ENCODE measurements around the gene SNN.

The SNN gene

DNA sequence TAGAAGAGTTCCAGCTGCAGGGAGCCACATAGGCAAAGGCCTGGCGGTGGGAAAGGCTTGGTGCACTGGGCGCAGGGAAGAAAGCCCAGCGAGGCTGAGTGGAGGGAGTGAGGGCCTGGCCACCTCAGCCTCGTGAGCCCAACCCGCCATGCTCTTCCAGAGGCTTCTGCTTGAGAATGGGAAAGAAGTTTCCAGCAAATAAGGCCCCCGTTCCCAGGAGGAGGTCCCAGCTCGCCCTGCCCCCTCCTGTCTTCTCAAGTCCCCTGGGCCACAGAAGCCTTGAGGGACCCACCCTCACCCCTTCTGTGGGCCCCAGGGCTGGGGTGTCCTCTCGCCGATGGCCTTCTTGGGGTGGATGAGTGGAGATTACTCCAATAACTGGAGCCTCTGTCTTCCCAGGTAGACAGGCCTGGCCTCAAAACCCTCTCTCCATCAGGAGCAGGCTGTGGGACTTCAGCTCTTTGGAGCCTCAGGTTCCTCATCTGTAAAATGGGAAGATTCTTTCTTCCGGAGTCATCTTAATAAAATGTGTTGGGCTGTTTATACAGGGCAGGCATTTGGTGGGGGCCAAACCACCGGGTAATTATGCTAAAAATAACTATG is 933 bp upstream of the SNN start:
- TF ChIP-seq, protein P1, sequence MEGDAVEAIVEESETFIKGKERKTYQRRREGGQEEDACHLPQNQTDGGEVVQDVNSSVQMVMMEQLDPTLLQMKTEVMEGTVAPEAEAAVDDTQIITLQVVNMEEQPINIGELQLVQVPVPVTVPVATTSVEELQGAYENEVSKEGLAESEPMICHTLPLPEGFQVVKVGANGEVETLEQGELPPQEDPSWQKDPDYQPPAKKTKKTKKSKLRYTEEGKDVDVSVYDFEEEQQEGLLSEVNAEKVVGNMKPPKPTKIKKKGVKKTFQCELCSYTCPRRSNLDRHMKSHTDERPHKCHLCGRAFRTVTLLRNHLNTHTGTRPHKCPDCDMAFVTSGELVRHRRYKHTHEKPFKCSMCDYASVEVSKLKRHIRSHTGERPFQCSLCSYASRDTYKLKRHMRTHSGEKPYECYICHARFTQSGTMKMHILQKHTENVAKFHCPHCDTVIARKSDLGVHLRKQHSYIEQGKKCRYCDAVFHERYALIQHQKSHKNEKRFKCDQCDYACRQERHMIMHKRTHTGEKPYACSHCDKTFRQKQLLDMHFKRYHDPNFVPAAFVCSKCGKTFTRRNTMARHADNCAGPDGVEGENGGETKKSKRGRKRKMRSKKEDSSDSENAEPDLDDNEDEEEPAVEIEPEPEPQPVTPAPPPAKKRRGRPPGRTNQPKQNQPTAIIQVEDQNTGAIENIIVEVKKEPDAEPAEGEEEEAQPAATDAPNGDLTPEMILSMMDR (IDR thresholded peaks at IDR 0.05; ENCODE audit: insufficient read depth, missing control alignments), result no peak
- FAIRE-seq (no peak), DNase-seq (ENCODE audit: insufficient read length, low spot score) (no peak)

DNA sequence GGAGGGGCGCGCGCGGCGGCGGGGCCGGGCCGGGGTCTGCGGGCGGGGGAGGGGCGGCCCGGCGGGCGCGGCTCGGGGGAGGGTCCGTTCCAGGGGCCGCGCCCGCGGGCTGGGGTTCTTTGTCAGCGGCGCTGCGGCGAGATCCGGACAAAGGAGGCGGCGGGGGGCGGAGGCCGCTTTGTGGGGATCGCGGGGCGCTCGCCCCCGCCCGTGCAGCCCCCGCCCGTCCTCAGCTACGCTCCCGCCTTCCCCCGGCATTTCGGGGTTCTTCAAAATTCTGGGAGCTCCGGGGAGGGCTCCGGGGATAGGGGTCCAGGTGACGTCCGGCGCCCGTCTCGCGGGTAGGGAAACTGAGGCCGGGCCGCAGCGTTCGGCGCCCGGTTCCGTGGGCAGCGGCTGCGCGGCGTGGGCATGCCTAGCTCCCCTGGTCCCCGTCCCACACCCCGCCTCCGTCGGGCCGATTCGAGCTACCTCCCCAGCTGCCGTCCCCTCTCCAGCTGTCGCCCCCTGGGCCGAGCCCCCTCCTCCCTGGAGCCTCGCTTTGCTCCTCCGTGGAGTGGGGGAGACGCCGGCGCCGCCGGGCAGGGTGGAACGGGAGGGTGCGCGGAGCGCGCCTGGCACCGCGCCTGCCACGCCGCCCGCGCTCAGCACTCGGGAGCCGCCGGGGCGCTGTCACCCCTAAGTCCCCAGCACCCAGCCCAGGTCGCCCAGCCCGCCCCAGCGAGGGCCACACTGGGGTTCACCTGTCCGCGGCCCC is 546 bp downstream of the SNN start:
- DNase-seq (ENCODE audit: insufficient read length, low spot score), result no peak
- TF ChIP-seq, protein P1 (IDR thresholded peaks at IDR 0.05; ENCODE audit: insufficient read depth, missing control alignments), result no peak
- no peak for FAIRE-seq

DNA sequence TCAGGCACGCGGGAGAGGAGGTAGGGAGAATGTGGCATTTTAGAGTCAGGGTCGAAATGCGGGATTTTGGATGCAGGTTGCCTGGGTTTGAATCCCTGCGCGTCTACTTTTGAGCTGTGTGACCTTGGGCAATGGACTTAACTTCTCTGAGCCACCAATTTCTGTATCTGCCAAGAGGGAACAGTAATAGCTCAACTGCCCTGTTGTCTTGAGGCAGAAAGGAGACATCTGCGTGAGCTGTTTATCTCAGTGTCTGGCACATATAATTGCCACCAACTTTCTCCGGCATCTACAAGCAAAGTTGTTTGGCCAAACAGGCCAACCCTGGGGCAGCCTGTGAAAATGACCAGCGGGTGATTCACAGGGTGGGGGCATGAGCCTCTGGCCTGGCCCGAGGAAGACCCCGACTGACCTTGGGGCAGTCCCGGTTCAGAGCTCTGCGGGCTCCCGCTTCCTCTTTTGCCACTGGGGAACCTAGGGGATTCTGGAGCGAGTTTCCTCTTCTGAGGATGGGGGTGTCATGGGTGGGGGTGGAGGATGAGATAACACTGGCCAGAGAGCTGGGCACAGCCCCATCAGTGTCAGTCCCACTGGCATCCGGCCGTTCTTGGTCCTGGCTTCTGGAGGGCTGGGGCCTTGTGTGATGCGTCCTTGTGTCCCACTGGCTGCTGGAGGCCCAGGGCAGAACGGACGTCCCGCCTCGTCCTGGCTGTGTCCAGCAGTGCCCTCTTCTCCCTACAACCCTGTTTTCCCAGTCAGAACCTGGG is 1.3 kb downstream of the SNN start:
- TF ChIP-seq, protein P1 (IDR thresholded peaks at IDR 0.05; ENCODE audit: insufficient read depth, missing control alignments), result no peak
- FAIRE-seq, result no peak
- DNase-seq (ENCODE audit: insufficient read length, low spot score), result no peak

DNA sequence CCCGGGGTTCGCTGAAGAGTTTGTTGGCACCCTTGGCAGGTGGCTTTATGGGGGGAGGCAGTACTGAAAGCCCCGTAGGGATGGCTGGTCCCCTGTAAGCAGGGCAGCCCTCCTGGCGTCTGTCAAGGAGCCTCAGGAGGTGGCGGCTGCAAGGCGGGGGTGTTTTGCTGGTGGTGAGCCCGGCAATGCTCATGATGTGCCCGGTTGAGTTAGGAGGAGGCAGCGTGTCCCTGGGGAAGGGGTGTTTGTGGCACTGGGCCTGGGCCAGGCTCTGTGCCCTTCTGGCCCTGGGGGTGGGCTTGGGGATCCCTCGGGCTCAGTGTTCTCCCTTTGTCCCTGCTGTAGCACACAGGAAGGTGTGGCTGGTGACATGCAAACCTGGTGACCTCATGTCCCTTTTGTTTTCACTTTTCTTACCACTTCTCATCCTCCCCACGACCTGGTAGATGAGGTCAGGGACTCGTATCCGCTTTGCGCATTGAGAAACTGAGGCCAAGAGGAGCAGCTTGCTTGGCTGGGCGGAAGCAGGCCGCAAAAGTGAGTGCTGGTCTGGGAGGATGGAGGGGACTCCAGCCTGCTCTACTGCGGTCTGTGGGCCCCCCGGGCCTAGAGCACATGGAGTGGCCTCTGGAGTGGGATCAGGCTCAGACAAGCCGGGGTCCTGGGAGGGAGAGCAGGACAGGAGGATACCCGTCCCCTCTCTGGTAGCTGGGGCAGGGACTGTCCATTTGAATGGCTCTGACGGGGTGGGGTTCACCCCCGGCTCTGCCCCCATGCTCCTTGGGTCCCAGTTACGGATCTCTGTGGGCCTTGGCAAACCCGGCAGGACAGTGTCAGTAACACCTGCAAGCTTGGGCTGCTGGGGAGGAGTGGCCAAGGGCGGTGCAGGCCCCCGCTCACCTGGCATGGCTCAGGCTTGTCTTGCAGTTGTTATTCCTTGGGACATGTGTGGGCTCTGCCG is 2.2 kb downstream of the SNN start:
- TF ChIP-seq, protein P1 (IDR thresholded peaks at IDR 0.05; ENCODE audit: insufficient read depth, missing control alignments), result no peak
- DNase-seq (ENCODE audit: insufficient read length, low spot score) (no peak), FAIRE-seq (no peak)

DNA sequence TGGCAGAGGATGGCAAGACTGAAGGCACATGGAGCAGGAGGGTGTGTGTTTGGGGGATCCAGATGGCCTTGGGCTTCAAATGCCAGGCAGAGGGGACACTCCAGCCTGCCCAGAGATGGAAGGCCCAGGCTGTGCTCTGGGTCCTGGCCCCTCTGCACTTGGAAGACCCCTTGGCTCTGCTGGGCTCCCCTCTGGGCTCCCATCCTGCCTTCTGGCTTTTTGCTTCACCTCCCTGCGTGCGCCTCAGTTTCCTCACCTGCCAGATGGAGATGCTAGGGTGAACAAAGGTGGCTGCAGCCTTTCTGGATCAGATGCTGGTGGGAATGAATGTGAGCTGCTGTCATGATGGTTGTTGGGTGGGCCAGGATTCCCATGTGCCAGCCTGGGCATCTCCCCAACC is 3.0 kb downstream of the SNN start:
- TF ChIP-seq, protein P1 (IDR thresholded peaks at IDR 0.05; ENCODE audit: insufficient read depth, missing control alignments), result no peak
- FAIRE-seq, result no peak
- DNase-seq (ENCODE audit: insufficient read length, low spot score), result no peak

DNA sequence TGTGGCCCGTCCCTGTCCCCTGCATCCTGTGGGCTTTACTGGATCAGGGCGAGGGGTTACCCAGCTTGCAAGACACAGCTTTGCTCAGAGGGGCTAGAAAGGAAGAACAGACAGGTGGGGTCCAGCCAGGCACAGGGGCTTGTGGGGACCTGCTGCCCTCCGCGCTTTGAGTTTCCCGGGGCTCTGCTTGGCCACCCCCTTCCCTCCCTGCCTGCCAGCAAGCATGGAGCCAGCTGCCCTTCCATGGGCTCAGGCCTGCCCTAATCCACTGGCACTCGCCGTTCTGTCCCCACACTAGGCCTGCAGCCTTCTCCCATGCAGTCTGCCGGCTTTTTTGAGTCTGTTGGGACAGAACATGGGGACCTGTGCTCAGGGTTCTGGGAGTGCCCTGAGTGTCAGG is 3.4 kb downstream of the SNN start:
- FAIRE-seq (no peak), DNase-seq (ENCODE audit: insufficient read length, low spot score) (no peak)
- TF ChIP-seq, protein P1 (IDR thresholded peaks at IDR 0.05; ENCODE audit: insufficient read depth, missing control alignments), result no peak
